ENCODE results near the gene GNG7. TPM values are rescaled to one million over a fixed set of nuclear protein-coding genes. Genes with fewer than 3 reads are reported as not detected.

Gene GNG7
- total RNA-seq, 1 experiment from 2014 or later: 7.7 TPM

DNA sequence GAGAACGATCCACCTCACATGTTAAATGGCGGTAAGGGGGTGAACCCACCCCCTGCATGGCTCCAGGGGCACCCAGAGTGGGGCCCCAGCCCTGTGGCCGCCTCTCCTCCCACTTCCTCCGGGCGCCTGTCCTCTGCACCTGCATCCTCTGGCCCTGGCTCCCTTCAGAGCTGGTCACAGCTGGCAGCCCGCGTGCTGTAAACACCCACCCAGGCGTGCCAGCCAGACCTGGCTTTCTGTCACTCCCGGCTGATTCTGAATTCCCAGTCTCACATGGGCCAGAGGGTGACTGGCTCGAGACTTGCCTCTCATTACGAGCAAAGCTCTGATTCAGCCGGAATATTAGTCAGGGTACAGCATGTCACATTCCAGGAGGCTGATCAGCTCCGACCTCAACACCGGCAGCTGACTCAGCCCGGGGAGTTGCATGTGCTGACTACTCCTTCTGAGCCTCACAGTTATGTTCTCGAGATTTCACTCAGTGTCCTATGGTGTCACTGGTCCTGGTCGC, 75.1 kb downstream of the GNG7 start:
- H4K5ac ChIP-seq (ENCODE audit: insufficient read length, low read depth, low read length): no peak overlapping the region
- no peak overlapping the region for H3K27ac ChIP-seq (ENCODE audit: insufficient read length, low read depth, low read length)
- H3K27me3 ChIP-seq (ENCODE audit: insufficient read depth, low read length): no peaks in the 10 kb centered on the region
- no peak overlapping the region for H2BK5ac ChIP-seq (ENCODE audit: insufficient read length, low read length)
- WGBS (ENCODE audit: extremely low coverage, insufficient read length, low lambda C conversion rate): no CpG with 5 or more reads among the region's 17 CpGs
- H4K91ac ChIP-seq (ENCODE audit: insufficient read length, low read depth, low read length): no peak overlapping the region
- H3K18ac ChIP-seq (ENCODE audit: insufficient read length, low read depth, low read length): no peak overlapping the region
- DNase-seq: no peak
- H3K56ac ChIP-seq (ENCODE audit: insufficient read length, low read depth, low read length): no peak overlapping the region
- no peak overlapping the region for H2BK15ac ChIP-seq (ENCODE audit: low read depth, low read length)
- no peak overlapping the region for H3K4me3 Mint-ChIP-seq
- H3K14ac ChIP-seq (ENCODE audit: insufficient read depth, low read length): no peak overlapping the region; the same call in 1 of the 2 replicates
- H4K8ac ChIP-seq (replicated peaks; ENCODE audit: insufficient read length, low read depth, low read length): no peak overlapping the region
- H2AFZ ChIP-seq (ENCODE audit: low read length): no peak overlapping the region
- H2AK5ac ChIP-seq (ENCODE audit: insufficient read length, low read length): no peak overlapping the region
- H3K79me2 ChIP-seq (ENCODE audit: insufficient read depth, low read length): no peaks in the 10 kb centered on the region
- H3T11ph ChIP-seq (ENCODE audit: low read length): no peak overlapping the region
- no peak overlapping the region for H3K27ac Mint-ChIP-seq
- H2BK20ac ChIP-seq (ENCODE audit: low read depth, low read length, poor library complexity, severe bottlenecking): no peak overlapping the region
- H3K23me2 ChIP-seq (ENCODE audit: insufficient read length, low read depth, low read length, poor library complexity, severe bottlenecking): no peaks in the 10 kb centered on the region
- peaks cover 2% of the 10 kb centered on the region for H3K27me3 Mint-ChIP-seq (ENCODE audit: low read depth)
- no peak overlapping the region for H3K4me2 ChIP-seq (ENCODE audit: insufficient read depth, insufficient read length, low read length)
- no peak overlapping the region for H2BK12ac ChIP-seq (ENCODE audit: insufficient read length, low read depth, low read length)
- no peak overlapping the region for H2BK120ac ChIP-seq (ENCODE audit: low read depth, low read length, poor library complexity, severe bottlenecking)
- no peaks in the 10 kb centered on the region for H3K79me1 ChIP-seq (ENCODE audit: insufficient read depth, low read depth, low read length, poor library complexity, severe bottlenecking)
- H3K4ac ChIP-seq (ENCODE audit: low read depth, low read length): no peak overlapping the region
- no peaks in the 10 kb centered on the region for H3K4me1 ChIP-seq (ENCODE audit: insufficient read depth, low read length)
- TF ChIP-seq, protein P1, sequence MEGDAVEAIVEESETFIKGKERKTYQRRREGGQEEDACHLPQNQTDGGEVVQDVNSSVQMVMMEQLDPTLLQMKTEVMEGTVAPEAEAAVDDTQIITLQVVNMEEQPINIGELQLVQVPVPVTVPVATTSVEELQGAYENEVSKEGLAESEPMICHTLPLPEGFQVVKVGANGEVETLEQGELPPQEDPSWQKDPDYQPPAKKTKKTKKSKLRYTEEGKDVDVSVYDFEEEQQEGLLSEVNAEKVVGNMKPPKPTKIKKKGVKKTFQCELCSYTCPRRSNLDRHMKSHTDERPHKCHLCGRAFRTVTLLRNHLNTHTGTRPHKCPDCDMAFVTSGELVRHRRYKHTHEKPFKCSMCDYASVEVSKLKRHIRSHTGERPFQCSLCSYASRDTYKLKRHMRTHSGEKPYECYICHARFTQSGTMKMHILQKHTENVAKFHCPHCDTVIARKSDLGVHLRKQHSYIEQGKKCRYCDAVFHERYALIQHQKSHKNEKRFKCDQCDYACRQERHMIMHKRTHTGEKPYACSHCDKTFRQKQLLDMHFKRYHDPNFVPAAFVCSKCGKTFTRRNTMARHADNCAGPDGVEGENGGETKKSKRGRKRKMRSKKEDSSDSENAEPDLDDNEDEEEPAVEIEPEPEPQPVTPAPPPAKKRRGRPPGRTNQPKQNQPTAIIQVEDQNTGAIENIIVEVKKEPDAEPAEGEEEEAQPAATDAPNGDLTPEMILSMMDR (conservative IDR thresholded peaks at IDR 0.05): no peak
- H3K9me3 Mint-ChIP-seq: peaks cover 15 to 24% of the 10 kb centered on the region in 2 experiments
- peaks cover 8% of the 10 kb centered on the region for H3K9me3 ChIP-seq (ENCODE audit: control insufficient read depth, low read depth, low read length)
- H3K36me3 Mint-ChIP-seq (ENCODE audit: insufficient read depth in 1 of 3, low read depth in 3 of 3): peaks cover 0 to 5% (median 3%) of the 10 kb centered on the region in 3 experiments; a peak in 4 of 7 replicates
- H3K23ac ChIP-seq (ENCODE audit: insufficient read length, low read depth, low read length): no peak overlapping the region
- H3K4me1 Mint-ChIP-seq: peaks cover 2 to 3% of the 10 kb centered on the region in 2 experiments; a peak in 3 of 4 replicates
- no peaks in the 10 kb centered on the region for H4K20me1 ChIP-seq (ENCODE audit: control insufficient read depth, insufficient read depth, insufficient read length)
- no peak overlapping the region for H3K9ac ChIP-seq (ENCODE audit: extremely low read depth, insufficient read length, low read length)
